GM18867 (cell line): ENCODE measurements around the gene MAD1L1.
A peak's percentile ranks its signal among the peaks of the same experiment; 100 is the strongest.

Experiments used
- ATAC-seq: cut with Tn5 transposase; IDR thresholded peaks from one replicate; pipeline ENCODE4 v1.9.1; 2021; ENCODE audit warnings: mild to moderate bottlenecking, moderate library complexity; ENCODE audit not compliant: unreplicated experiment

Gene MAD1L1

GRCh38 chr7:2258661-2259365 is 26.1 kb upstream of the MAD1L1 start:
- ATAC-seq: peak; percentile 65

GRCh38 chr7:2257651-2258050 is 24.9 kb upstream of the MAD1L1 start:
- ATAC-seq: no peak

GRCh38 chr7:2257046-2257551 is 24.4 kb upstream of the MAD1L1 start:
- no peak for ATAC-seq

GRCh38 chr7:2256306-2257045 is 23.7 kb upstream of the MAD1L1 start:
- ATAC-seq: no peak

- ATAC-seq: no peak
These were observed 22.7 kb upstream of the MAD1L1 start for GRCh38 chr7:2255145-2256139.

GRCh38 chr7:2254429-2255144 is 21.8 kb upstream of the MAD1L1 start:
- ATAC-seq: no peak

GRCh38 chr7:2253525-2254244 is 20.9 kb upstream of the MAD1L1 start:
- ATAC-seq: no peak

GRCh38 chr7:2253021-2253420 is 20.3 kb upstream of the MAD1L1 start:
- no peak for ATAC-seq

- no peak for ATAC-seq
These were observed 19.4 kb upstream of the MAD1L1 start for GRCh38 chr7:2251841-2252771.

- no peak for ATAC-seq
These were observed 18.6 kb upstream of the MAD1L1 start for GRCh38 chr7:2251381-2251780.

GRCh38 chr7:2249744-2250323 is 17.1 kb upstream of the MAD1L1 start:
- no peak for ATAC-seq

- no peak for ATAC-seq
These were observed 16.4 kb upstream of the MAD1L1 start for GRCh38 chr7:2248984-2249694.

- no peak for ATAC-seq
These were observed 14.6 kb upstream of the MAD1L1 start for GRCh38 chr7:2247141-2247995.

GRCh38 chr7:2245883-2246675 is 13.3 kb upstream of the MAD1L1 start:
- ATAC-seq: no peak

- ATAC-seq: no peak
These were observed 11.8 kb upstream of the MAD1L1 start for GRCh38 chr7:2244404-2244995.

- ATAC-seq: no peak
These were observed 10.7 kb upstream of the MAD1L1 start for GRCh38 chr7:2243458-2243857.
